Activated naive CD8-positive, alpha-beta T cell treated with anti-CD3 and anti-CD28 coated beads, Interleukin-2, amount 50 U/mL, for 16 hours (primary cell): ENCODE measurements around the gene IRF4.

Experiments used
- DNase-seq: peaks from one replicate; pipeline ENCODE4 v3.0.0-alpha.2; 2020; ENCODE audit warnings: low read depth, low spot score

IRF4 gene

GRCh38 chr6:443621-444159, 52.1 kb downstream of the IRF4 start:
- no peak for DNase-seq

- DNase-seq, result peak; percentile 52
Observed at GRCh38 chr6:444653-445275, 53.2 kb downstream of the IRF4 start.

- DNase-seq, result no peak
Observed at GRCh38 chr6:445571-446417, 54.2 kb downstream of the IRF4 start.

GRCh38 chr6:446418-447366, 55.1 kb downstream of the IRF4 start:
- peak; percentile 95 for DNase-seq

GRCh38 chr6:447381-448165, 56.0 kb downstream of the IRF4 start:
- no peak for DNase-seq

- no peak for DNase-seq
Observed at GRCh38 chr6:448296-449056, 56.9 kb downstream of the IRF4 start.

GRCh38 chr6:449057-449430, 57.5 kb downstream of the IRF4 start:
- no peak for DNase-seq

GRCh38 chr6:449486-450419, 58.2 kb downstream of the IRF4 start:
- no peak for DNase-seq

GRCh38 chr6:451336-451735, 59.8 kb downstream of the IRF4 start:
- no peak for DNase-seq

- no peak for DNase-seq
Observed at GRCh38 chr6:451847-452246, 60.3 kb downstream of the IRF4 start.

- no peak for DNase-seq
Observed at GRCh38 chr6:452301-453067, 60.9 kb downstream of the IRF4 start.

- no peak for DNase-seq
Observed at GRCh38 chr6:453152-453551, 61.6 kb downstream of the IRF4 start.

GRCh38 chr6:454148-454991, 62.8 kb downstream of the IRF4 start:
- no peak for DNase-seq

GRCh38 chr6:455006-455585, 63.5 kb downstream of the IRF4 start:
- peak; percentile 54 for DNase-seq

- no peak for DNase-seq
Observed at GRCh38 chr6:455835-456234, 64.3 kb downstream of the IRF4 start.

GRCh38 chr6:456358-456867, 64.9 kb downstream of the IRF4 start:
- DNase-seq, result no peak

GRCh38 chr6:456887-457286, 65.3 kb downstream of the IRF4 start:
- DNase-seq, result no peak
